Superior temporal gyrus (tissue), 1 donor: ENCODE results near the gene ABCC2.
"Not testable (repeated sequence)": the region's sequence is repeated elsewhere in the genome, so short reads cannot be mapped to it uniquely, and the experiment has no call there.

Experiments used
- DNase-seq: peaks from one replicate; pipeline ENCODE4 v3.0.0-alpha.2; 2016; ENCODE audit errors: extremely low spot score

The ABCC2 gene

DNA sequence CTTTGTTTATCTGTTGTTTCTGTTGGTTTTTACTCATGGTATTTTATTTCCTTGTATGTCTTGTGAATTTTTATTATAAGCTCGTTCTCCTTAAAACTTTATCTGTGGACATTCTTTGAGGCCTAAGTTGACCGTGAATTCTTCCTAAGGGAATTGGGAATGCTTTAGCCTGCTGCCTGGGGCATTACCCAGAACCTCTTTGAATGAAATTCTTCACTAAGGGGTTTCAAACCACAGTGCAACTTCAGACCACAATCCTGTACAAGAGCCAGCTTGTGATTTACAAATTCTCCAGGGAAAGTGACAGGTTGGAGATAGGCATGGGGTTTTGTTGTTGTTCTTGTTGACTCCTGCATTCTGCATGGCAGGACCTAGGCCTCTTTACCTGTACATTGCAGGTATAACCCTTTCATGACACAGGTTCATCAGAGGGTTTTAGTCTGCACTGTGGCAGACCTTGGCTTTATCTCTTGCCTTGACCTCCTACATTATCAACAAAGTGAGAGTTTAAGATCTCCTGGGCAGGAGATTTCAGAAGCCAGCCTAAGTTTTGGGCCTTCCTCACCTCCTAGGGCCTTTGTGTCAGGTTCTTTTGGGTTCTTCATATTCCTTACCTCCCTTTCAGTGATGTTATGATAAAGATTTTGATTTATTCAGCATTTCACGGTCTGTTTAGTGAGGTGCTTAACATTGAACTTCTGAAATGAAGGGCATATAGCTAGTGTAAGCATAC lies 70.2 kb downstream of the ABCC2 start:
- no peak for DNase-seq

DNA sequence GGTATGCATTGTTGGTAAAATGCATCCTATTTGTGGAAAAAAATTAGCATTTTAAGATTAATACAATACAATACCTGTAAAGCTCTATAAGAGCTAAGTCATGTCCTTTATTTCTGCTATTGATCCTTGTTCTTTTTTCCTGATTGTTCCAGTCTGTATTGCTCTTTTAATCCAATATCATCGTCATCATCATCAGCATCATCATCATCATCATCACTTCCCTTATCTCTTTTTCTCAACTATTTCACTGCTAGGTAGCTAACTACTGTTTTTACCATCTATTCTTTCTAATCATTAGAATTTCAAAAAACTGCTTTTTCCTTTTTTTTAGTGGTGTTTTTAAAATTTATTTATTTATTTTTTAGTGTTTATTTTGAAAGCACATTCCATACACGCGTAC lies 71.2 kb downstream of the ABCC2 start:
- DNase-seq: no peak

DNA sequence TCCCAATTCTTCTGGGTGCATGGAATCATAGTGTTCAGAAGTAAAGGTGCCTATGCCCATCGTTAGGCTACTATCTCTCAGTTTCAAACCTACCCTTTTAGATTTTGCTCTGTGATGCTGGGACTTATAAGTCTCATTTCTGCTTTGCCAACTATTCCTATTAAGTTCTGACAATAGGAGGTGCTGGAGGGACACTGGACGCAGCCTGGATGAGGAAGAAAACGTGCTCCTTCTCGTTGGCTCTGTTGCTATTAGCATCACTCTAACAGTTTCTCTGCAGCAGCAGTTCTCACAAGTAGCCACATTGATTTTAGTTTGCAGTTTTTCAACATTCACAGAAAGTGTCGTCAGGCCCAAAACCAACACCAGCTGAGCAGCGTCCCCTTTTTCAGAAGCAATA lies 72.4 kb downstream of the ABCC2 start:
- peak; percentile 43 for DNase-seq

DNA sequence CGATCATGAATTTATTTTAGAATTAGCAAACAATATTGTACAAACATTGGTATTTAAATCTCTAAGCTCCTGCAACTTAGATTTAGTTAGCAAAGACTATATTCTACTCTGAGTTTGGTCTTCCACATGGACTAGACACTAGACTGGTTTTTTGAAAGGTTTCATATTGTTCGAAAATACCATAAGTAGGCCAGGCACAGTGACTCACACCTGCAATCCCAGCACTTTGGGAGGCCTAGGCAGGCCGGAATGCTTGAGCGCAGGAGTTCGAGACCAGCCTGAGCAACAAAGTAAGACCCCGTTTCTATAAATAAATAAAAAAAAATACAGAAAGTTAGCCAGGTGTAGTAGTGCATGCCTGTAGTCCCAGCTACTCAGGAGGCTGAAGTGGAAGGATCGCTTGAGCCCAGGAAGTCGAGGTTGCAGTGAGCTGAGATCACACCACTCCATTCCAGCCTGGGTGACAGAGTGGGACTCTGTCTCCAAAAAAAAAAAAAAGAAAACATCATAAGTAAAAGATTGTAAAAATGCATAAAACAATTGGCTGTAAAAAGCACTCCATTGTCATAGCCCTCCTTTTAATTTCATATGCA lies 73.1 kb downstream of the ABCC2 start:
- DNase-seq: no peak

DNA sequence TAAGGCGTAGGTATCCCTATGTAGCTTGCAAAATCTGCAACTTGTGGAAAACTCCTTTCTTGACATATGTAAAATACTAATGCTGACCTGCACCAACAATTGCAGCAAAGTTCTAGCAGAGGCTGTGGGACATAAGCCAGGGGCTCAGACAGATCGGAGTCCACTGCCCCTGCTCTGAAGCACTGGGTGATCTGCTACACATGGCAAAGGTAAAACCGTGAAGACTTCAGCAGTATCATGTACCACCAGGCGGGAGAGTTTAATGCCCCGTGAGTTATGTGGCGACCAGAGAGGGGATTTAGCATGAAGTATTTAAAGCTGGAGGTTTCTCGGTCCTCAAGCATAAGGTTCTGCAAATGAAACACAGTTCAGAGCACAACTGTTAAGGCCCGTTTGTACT lies 76.4 kb downstream of the ABCC2 start:
- no peak for DNase-seq

DNA sequence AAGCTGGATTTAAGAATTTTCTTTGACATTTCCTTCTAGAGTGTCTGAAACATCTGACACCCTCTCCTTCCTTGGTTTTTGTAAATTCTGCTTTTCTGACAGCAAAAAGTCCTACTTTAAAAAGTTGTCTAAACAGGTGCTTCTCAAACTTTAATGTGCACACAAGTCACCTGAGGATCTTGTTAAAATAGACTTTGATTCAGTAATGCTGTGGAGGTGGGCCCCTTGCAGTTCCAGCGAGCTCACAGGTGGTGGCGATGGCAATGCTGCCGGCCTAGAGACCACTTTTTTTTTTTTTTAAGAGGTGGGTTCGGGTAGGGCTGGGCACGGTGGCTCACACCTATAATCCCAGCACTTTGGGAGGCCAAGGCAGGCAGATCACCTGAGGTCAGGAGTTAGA lies 77.1 kb downstream of the ABCC2 start:
- no peak for DNase-seq

DNA sequence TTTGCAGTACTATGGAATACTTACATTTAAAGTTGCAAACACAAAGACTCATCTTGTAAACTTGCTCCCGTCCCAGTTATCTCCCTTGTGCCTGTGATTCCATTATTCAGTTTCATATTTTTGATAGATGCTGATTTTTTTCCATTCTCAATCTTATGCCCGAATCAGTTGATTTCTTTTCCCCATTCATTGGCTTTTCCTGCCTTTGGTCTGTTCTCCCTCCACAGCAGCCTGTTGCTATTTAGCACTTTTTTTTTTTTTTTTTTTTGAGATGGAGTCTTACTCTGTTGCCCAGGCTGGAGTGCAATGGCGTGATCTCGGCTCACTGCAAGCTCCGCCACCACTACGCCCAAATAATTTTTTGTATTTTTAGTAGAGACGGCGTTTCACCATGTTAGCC lies 78.0 kb downstream of the ABCC2 start:
- DNase-seq: no peak

DNA sequence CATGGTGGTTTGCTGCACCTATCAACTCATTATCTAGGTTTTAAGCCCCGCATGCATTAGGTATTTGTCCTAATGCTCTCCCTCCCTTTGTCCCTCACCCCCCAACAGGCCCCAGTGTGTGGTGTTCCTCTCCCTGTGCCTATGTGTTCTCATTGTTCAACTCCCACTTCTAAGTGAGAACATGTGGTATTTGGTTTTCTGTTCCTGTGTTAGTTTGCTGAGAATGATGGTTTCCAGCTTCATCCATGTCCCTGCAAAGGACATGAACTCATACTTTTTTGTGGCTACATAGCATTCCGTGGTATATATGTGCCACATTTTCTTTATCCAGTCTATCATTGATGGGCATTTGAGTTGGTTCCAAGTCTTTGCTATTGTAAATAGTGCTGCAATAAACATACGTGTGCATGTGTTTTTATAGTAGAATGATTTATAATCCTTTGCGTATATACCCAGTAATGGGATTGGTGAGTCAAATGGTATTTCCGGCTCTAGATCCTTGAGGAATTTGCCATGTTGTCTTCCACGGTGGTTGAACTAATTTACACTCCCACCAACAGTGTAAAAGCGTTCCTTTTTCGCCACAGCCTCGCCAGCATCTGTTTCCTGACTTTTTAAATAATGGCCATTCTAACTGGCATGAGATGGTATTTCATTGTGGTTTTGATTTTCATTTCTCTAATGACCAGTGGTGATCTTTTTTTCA lies 81.2 kb downstream of the ABCC2 start:
- DNase-seq: not testable (repeated sequence)

DNA sequence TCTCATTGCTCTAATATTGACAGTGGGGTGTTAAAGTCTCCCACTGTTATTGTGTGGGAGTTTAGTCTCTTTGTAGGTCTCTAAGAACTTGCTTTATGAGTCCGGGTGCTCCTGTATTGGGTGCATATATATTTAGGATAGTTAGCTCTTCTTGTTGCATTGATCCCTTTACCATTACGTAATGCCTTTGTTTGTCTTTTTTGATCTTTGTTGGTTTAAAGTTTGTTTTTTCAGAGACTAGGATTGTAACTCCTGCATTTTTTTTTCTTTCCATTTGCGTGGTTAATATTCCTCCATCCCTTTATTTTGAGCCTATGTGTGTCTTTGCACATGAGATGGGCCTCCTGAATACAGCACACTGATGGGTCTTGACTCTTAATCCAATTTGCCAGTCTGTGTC lies 84.8 kb downstream of the ABCC2 start:
- DNase-seq: not testable (repeated sequence)

DNA sequence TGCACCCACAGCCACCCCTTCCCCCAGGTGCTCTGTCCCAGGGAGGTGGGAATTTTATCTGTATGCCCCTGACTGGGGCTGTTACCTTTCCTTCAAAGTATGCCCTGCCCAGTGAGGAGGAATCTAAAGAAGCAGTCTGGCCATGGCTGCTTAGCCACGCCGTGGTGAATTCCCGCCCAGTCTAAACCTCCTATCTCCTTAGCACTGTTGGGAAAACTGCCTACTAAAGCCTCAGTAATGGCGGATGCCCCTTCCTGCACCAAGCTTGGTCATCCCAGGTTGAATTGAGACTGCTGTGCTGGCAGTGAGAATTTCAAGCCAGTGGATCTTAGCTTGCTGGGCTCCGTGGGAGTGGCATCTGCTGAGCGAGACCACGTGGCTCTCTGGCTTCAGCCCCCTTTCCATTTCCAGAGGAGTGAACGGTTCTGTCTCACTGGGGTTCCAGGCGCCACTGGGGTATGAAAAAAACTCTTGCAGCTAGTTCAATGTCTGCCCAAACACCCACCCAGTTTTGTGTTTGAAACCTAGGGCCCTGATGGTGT lies 87.2 kb downstream of the ABCC2 start:
- no peak for DNase-seq

DNA sequence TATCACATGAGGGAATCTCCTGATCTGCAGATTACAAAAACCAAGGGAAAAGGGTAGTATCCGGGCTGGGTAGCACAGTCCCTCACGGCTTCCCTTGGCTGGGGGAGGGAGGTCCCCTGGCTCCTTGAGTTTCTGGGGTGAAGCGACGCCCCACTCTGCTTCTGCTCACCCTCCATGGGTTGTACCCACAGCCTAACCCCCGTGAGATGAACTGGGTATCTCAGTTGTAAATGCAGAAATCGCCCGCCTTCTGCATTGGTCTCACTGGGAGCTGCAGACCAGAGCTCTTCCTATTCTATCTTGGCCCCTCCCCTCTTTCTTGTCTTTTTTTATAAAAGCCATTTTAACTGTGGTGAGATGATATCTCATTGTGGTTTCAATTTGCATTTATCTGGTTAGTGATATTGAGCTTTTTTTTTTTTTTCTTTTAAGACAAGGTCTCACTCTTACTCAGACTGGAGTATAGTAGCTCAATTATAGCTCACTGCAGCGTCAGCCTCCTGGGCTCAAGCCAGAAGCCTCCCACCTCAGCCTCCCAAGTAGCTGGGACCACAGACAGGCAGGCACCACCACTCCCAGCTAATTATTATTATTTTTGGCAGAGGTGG lies 87.8 kb downstream of the ABCC2 start:
- no peak for DNase-seq

DNA sequence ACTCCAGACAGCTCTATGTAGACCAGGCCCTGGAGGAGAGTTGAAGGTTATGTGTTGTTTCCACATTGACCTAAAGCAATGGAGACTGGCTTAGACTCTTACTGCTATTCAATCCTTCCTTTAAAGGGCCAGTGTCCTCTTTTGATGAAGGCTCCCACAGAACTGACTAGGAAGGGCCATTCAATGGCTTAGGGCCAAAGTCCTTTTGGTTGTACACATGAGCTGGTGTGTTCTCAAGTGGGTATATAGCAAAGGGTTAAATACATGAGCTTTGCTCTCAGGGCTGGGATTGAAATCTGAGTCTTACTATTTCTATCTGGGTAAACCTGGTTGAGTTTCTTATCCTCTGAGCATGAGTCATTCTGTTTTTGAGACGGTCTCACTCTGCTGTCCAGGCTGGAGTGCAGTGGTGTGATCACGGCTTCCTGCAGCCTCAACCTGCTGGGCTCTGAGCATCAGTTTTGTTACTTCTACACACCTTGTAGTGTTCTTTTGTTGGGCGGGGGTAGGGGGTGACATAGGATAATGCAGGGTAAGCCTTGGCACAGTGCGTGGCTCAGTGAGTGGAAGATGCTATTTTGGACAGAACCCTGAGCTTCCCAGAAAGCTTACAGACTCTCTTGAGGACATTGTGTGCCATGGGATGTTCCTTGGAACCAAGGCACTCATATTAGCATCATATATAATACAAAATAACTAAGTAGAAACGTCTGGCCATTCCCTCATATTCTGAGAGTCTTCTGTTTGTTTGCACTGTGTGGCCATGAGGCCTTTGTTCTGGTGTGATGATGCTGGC lies 90.1 kb downstream of the ABCC2 start:
- no peak for DNase-seq

DNA sequence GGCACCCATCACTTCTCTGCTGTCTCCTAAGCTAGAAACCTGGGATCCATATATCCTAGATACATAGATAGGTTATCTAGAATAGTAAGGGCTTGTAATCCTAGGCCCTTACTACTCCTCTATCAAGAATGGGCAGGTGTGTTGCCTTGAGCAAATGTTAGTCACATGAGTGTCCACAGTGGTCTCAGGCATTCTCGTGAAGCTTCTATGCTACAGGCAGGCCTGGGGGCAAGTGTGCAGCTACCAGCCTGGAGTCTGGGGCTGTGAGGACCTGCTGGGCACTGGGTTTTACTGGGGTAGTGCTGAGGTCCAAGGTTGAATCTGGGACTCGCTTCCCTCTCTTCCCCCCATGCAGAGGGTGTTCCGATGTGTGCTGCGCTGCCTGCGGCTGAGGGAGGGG lies 91.4 kb downstream of the ABCC2 start:
- DNase-seq: no peak

DNA sequence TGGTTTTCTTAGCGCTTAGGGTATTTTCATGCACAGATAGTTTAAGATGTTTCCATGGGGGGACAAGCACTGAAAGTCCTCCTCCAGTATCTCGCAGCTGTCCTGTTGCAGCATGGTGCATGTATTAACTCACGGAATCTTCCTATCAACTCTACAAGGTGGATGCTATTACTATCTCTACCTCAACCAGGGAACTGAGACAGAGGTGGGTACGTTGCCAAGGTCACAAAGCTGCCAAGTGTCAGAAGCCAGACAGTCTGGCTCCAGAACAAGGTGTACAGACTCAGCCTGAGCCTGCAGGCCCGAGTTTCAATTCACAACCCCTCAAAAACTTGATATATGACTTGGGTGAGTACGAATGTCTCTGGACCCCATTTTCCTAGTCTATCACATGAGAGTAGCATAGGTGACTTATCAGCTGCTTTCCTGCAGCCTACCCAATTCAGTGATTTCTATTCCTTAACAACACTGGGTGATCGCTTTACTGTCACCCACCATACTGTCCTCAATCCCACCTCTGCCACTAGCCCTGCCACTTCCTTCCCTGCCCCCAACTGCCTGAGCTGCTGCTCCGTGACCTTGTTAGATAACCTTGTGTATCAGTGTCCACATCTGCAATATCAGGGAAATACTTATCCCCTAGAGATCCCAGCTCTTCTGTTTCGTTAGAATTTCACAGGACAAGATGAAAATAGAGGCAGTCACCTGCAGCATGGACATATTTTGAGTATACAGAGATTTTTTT lies 92.1 kb downstream of the ABCC2 start:
- DNase-seq: no peak

DNA sequence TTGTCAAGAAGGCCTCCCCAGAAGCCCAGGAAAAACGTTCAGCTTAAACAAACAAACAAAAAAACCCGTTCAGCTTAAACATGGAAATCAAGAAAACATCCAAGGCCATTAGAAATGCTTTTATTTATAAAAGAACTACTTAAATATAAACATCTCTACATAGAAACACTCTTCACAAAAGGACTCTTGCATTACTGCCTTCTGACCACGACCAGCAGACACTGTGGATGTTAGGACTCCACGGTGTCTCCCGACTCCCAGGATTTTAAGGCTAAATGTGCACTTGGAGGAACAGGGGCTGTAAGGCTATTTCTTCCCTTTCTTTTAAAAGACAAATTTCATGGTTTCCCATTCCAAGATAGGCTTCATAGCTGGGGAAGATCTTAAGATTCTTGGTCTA lies 93.0 kb downstream of the ABCC2 start:
- DNase-seq: no peak

DNA sequence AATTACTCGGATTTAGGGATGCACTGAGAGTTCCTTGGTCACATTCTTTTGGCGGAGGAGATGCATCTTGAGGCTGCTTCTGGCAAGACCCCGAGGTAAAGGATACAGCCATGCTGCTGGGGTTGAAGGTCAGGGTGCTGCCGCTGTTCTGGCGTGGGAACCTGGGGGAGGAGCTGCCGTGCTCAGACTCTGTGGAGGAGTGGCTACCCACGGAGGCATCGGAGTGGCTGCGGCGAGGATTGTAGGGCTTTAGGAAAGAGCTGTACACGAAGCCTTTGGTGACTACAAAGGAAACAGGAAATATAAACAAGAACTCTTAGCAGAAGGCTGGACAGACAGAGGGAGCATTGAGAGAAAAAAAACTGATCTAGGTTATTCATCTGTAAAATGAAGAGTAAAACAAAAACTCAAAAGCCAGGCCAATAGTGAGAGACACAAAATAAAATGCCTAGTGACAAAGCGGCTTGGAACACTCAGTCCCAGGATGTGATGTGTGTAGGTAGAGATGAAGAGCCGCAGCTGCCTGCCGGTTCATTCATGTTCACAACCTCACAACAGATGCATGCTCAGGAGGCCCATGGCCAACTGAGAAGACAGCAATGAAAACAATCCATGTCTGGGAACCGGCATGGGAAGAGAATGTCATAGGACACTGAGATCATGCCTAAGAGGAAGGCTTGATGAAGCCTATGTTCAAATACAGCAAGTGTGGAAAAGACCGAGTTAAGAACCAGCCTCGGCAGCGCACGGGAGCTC lies 97.8 kb downstream of the ABCC2 start:
- DNase-seq: no peak

DNA sequence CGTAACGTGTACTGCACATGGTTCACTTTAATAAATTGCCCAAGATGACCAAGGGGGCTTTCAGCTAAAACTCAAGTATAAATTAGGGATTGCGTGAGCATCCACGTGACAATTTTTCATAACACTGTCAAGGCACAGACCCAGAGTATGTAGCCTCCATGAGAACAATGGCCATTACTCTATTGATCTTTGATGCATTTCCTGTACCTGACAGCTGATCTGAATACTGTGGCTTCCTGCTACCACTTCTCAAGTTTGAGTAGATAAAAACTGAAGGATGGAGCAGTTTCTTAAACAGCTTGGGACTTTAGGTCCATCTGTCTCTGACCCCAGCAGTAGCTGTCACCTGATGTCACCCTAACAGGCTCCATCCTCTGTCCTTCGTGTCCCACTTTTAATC lies 98.9 kb downstream of the ABCC2 start:
- DNase-seq: no peak

DNA sequence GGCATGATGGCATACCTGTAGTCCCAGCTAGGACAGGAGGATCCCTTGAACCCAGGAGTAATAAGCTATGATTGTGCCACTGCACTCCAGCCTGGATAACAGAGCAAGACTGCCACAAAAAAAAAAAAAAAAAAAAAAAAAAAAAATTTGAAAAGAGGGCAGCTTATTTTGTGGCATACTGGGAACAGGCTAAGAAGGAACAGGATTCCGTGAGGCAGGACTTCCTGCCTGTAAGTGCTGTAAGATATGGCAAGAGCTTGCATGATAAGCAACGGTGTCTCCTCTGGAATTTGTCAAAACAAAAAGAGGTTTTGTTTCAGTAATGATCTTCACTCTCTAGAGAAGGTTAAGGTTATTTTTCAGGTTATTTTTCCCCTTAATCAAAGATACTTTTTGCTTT lies 101.1 kb downstream of the ABCC2 start:
- DNase-seq: no peak

DNA sequence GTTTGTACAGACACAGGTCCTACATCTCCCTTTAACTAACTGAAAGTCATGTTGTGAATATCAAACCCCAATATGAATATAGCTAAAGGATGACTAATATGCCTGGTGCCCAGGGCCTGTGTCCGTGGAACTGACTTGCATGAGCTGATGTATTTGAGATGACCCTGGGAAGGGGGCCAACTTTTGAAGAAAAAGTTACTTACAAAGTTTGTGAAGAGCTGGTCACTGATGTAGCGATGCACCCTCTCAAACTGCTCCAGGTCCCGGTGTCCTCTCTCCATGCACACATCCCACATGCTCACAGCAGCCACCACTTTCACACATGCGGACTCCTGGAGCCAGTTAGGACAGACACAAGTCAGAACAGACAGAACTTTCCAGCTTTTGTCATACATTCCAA lies 106.2 kb downstream of the ABCC2 start:
- DNase-seq: no peak

DNA sequence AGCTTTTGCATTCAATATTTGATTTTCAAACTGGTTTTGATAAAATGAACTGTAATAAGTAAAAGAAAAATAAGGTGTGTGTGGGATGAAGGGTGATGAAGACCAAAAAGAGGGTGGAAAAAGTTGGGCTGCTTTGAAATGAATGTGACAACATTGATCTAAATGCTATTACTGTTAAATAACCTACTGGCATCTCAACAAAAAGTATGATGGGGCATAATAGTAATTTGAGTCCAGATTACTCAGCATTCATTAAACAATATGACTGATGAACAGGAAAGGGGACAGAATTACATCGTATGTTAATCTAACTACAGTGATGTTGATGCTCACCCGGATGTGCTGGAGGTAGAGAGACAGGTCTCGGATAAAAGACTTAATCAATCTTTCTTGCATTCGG lies 112.2 kb downstream of the ABCC2 start:
- DNase-seq: no peak
